Right lung (tissue), 5 donors: ENCODE results near the gene FAM81A. TPM values are rescaled to one million over a fixed set of nuclear protein-coding genes. Genes with fewer than 3 reads are reported as not detected.

ENCODE experiments used
- polyA plus RNA-seq, 5 donors: library from polyadenylated mRNA; unstranded; fragments of 120-200 nt; gene quantifications; one replicate each; pipeline versions ENCODE4 v1.2.1 to v1.2.3, GENCODE V29; 2013; ENCODE audit warnings: inconsistent platforms in 1 of 5, low replicate concordance in 1 of 5; ENCODE audit not compliant: insufficient read length in 5 of 5, insufficient read depth in 1 of 5

Gene FAM81A
- polyA plus RNA-seq, 5 donors: 2.6 to 4.0 (median 3.1) TPM

Other genes starting within 250 kb of the FAM81A start
- under 1 TPM in 3 of 5 donors, not detected in 2; 0.08 to 0.13 (median 0.10) TPM for gene LDHAL6B, start 231.3 kb upstream of the FAM81A start, polyA plus RNA-seq
- 10 to 100 TPM; 29.3 to 48.4 (median 40.2) TPM for gene MYO1E, start 65.3 kb upstream of the FAM81A start, polyA plus RNA-seq
- under 1 TPM; 0.34 to 0.94 (median 0.52) TPM for gene GCNT3, start 173.6 kb downstream of the FAM81A start, polyA plus RNA-seq
- gene GTF2A2, start 219.3 kb downstream of the FAM81A start, polyA plus RNA-seq: 100 to 1,000 TPM in 4 of 5 donors, 10 to 100 TPM in 1; 89.6 to 138 (median 104) TPM